K562 (cell line): ENCODE results near the gene CBL. TPM values are rescaled to one million over a fixed set of nuclear protein-coding genes. Genes with fewer than 3 reads are reported as not detected.
A peak's percentile ranks its signal among the peaks of the same experiment; 100 is the strongest.

ENCODE experiments used
- ATAC-seq: fragments of 200-7000 bp; cut with Tn5 transposase; 3 replicates; pipeline ENCODE4 v1.9.1; 2020; ENCODE audit warnings: moderate library complexity
- BruUV-seq: library from RNA; stranded (reverse); fragments of 400-500 nt; replicated peaks from 2 replicates; lab custom pipeline; 2021; lab: Mats Ljungman, UMichigan
- CTCF ChIA-PET: fragments of 300-600 bp; formaldehyde crosslinking; extraction: SDS; loops from one replicate; lab custom pipeline; 2021; ENCODE audit warnings: low intra/inter-chr PET ratio; lab: Yijun Ruan, JAX
- POLR2A ChIA-PET: fragments of 300-600, 350-650 bp; sonication (Branson Sonifier 250); formaldehyde crosslinking; extraction: SDS; loops from one replicate; lab custom pipeline; 2021; ENCODE audit warnings: antibody characterized with exemption, inconsistent platforms; lab: Yijun Ruan, JAX
- DNase-seq, 4 experiments: peaks; one replicate each; pipeline versions ENCODE4 v3.0.0 to v3.0.0-alpha.2; 2011 to 2018; ENCODE audit warnings: low spot score in 3 of 4, mixed read lengths in 3 of 4; ENCODE audit errors: extremely low read depth in 1 of 4
- FAIRE-seq: peaks from 2 replicates; lab custom pipeline; 2011; peaks lifted over from hg19 to GRCh38; lab: Jason Lieb, UNC
- H2AFZ ChIP-seq: 2 replicates; pipeline ENCODE4 v1.6.0; 2011; ENCODE audit warnings: low read depth, low read length, control low read depth, inconsistent platforms
- H3K27ac ChIP-seq: fragments of 200-600 bp; 3 replicates; pipeline ENCODE4 v1.8.0; 2011; ENCODE audit warnings: low read depth, mild to moderate bottlenecking, control low read depth, inconsistent platforms, low read length, moderate library complexity, mixed read lengths; ENCODE audit errors: extremely low read depth
- H3K27me3 ChIP-seq, 2 experiments: fragments of 300-600 bp in 1 of 2; 2 replicates in 1 of 2; 3 replicates in 1 of 2; pipeline versions ENCODE4 v1.6.0 to v1.8.0; 2011; ENCODE audit warnings: inconsistent platforms in 2 of 2, low read length in 2 of 2, mild to moderate bottlenecking in 1 of 2, mixed read lengths in 1 of 2, moderate library complexity in 1 of 2; ENCODE audit not compliant: control insufficient read depth in 2 of 2, insufficient read depth in 2 of 2
- H3K36me3 ChIP-seq: fragments of 300-600 bp; 3 replicates; pipeline ENCODE4 v1.8.0; 2011; ENCODE audit warnings: mild to moderate bottlenecking, low read length, inconsistent platforms; ENCODE audit not compliant: control insufficient read depth, insufficient read depth
- H3K4me1 ChIP-seq, 2 experiments: fragments of 200-600 bp in 1 of 2; replicated peaks in 1 of 2; 2 replicates in 1 of 2; 3 replicates in 1 of 2; pipeline versions ENCODE4 v1.5.1 to v1.8.0; 2011; ENCODE audit warnings: inconsistent platforms in 2 of 2, low read length in 2 of 2, mild to moderate bottlenecking in 1 of 2, mixed read lengths in 1 of 2, moderate library complexity in 1 of 2; ENCODE audit not compliant: control insufficient read depth in 2 of 2, insufficient read depth in 2 of 2
- H3K4me2 ChIP-seq: 2 replicates; pipeline ENCODE4 v1.6.1; 2011; ENCODE audit warnings: low read length, control low read depth, inconsistent platforms, mixed read lengths; ENCODE audit not compliant: insufficient read depth
- H3K4me3 ChIP-seq: fragments of 200-600 bp; sonication (generic), shearing (Covaris generic); 2 replicates; pipeline ENCODE4 v1.5.1; 2016; ENCODE audit warnings: control low read depth, inconsistent platforms
- H3K79me2 ChIP-seq: fragments of 200-600 bp; 3 replicates; pipeline ENCODE4 v1.8.0; 2011; ENCODE audit warnings: low read length, inconsistent platforms; ENCODE audit not compliant: control insufficient read depth, insufficient read depth
- H3K9ac ChIP-seq, 2 experiments: 2 replicates each; pipeline versions ENCODE4 v1.6.0 to v1.6.1; 2011; ENCODE audit warnings: low read depth in 2 of 2, low read length in 2 of 2, control low read depth in 1 of 2, inconsistent platforms in 1 of 2, mild to moderate bottlenecking in 1 of 2, mixed read lengths in 1 of 2; ENCODE audit not compliant: insufficient read depth in 1 of 2
- H3K9me1 ChIP-seq: one replicate; pipeline ENCODE4 v1.6.0; 2011; ENCODE audit warnings: inconsistent platforms, mild to moderate bottlenecking, low read length, moderate library complexity; ENCODE audit not compliant: control insufficient read depth, insufficient read depth
- H3K9me3 ChIP-seq: replicated peaks from 2 replicates; pipeline ENCODE4 v1.5.1; 2011; ENCODE audit warnings: low read depth, low read length, inconsistent platforms; ENCODE audit not compliant: control insufficient read depth, insufficient read depth
- H4K20me1 ChIP-seq: replicated peaks from 2 replicates; pipeline ENCODE4 v1.6.1; 2011; ENCODE audit warnings: low read length, inconsistent platforms, mixed read lengths; ENCODE audit not compliant: control insufficient read depth, insufficient read depth
- CLOCK ChIP-seq: fragments of 250-450 bp; sonication (Bioruptor Pico); IDR thresholded peaks from 2 replicates; pipeline ENCODE4 v1.4.0; 2020; ENCODE audit warnings: mild to moderate bottlenecking, moderate library complexity, borderline replicate concordance
- DMBX1 ChIP-seq: fragments of 250-450 bp; sonication (Bioruptor Pico); IDR thresholded peaks from 2 replicates; pipeline ENCODE4 v1.8.0; 2022; ENCODE audit warnings: inconsistent platforms, mild to moderate bottlenecking, moderate library complexity, borderline replicate concordance
- MIER1 ChIP-seq: fragments of 450-650 bp; IDR thresholded peaks from 2 replicates; pipeline ENCODE4 v1.6.1; 2016; ENCODE audit warnings: antibody characterized with exemption, mild to moderate bottlenecking, low read depth
- MYBL2 ChIP-seq, 2 experiments: fragments of 450-650 bp in 1 of 2; sonication (generic) in 1 of 2; formaldehyde crosslinking in 1 of 2; IDR thresholded peaks; 2 replicates each; pipeline versions ENCODE4 v1.6.1 to v1.8.1; 2017 to 2022; ENCODE audit warnings: borderline replicate concordance in 1 of 2, inconsistent platforms in 1 of 2, low read depth in 1 of 2, mild to moderate bottlenecking in 1 of 2, missing genetic modification reagents in 1 of 2, moderate library complexity in 1 of 2
- NFRKB ChIP-seq: fragments of 450-650 bp; IDR thresholded peaks from 2 replicates; pipeline ENCODE4 v1.6.1; 2016; ENCODE audit warnings: low read depth
- RBM14 ChIP-seq: fragments of 200-400 bp; formaldehyde crosslinking; IDR thresholded peaks from 2 replicates; pipeline ENCODE4 v1.6.1; 2018; ENCODE audit warnings: low read depth, mild to moderate bottlenecking, low read length, moderate library complexity, borderline replicate concordance; ENCODE audit not compliant: insufficient read depth
- RBM25 ChIP-seq: fragments of 200-400 bp; formaldehyde crosslinking; IDR thresholded peaks from 2 replicates; pipeline ENCODE4 v1.6.1; 2018; ENCODE audit warnings: low read length, low read depth, moderate library complexity; ENCODE audit not compliant: severe bottlenecking
- SIRT6 ChIP-seq: IDR thresholded peaks from one replicate; pipeline ENCODE4 v1.6.1; 2012; ENCODE audit warnings: low read depth, mild to moderate bottlenecking, control low read depth, inconsistent platforms, low read length, moderate library complexity
- STAG1 ChIP-seq: sonication (generic); formaldehyde crosslinking; IDR thresholded peaks from 2 replicates; pipeline ENCODE4 v1.5.0; 2020; ENCODE audit warnings: missing genetic modification reagents, borderline replicate concordance
- TFAM ChIP-seq: fragments of 250-450 bp; sonication (Bioruptor Pico); conservative IDR thresholded peaks from 2 replicates; pipeline ENCODE4 v1.5.0; 2021; ENCODE audit warnings: mild to moderate bottlenecking, moderate library complexity
- ZNF12 ChIP-seq: sonication (generic); formaldehyde crosslinking; IDR thresholded peaks from 2 replicates; pipeline ENCODE4 v1.4.0; 2020; ENCODE audit warnings: mild to moderate bottlenecking, missing genetic modification reagents
- ZNF174 ChIP-seq: fragments of 250-450 bp; sonication (Bioruptor Pico); IDR thresholded peaks from 2 replicates; pipeline ENCODE4 v1.4.0; 2020; ENCODE audit warnings: mild to moderate bottlenecking
- ZNF347 ChIP-seq: fragments of 450-650 bp; formaldehyde crosslinking; IDR thresholded peaks from 2 replicates; pipeline ENCODE4 v1.4.0; 2020; ENCODE audit warnings: low read depth, mild to moderate bottlenecking, moderate library complexity
- WGBS: fragments of 100-300 bp; shearing (Covaris generic); methylation state at CpG from one replicate; pipeline ENCODE4 v1.1.6; 2016; ENCODE audit warnings: low coverage, mixed read lengths; ENCODE audit not compliant: insufficient coverage; ENCODE audit errors: missing lambda C conversion rate; 5-methylcytosine and 5-hydroxymethylcytosine counted together
- in situ Hi-C: fragments of 300-500 bp; cut with MboI; formaldehyde crosslinking; loops from 4 replicates; pipeline ENCODE4 v1.15.0; 2018; ENCODE audit warnings: inconsistent platforms, mixed read lengths
- intact Hi-C: fragments of 100-400 bp; cut with micrococcal nuclease; formaldehyde crosslinking; loops from 2 replicates; pipeline ENCODE4 v1.14.2; 2022
- polyA plus RNA-seq, 8 experiments: library from polyadenylated mRNA; depleted of rRNA in 4 of 8; stranded (reverse) in 5 of 8; unstranded in 3 of 8; fragments of >200 nt; fragmentation: Nextera tagmentation in 2 of 8; fragmentation: Illumina TruSeq in 1 of 8; extraction: Ambion mirVana in 2 of 8; extraction: Trizol in 1 of 8; gene quantifications; 2 replicates each; pipeline versions ENCODE4 v1.2.1 to v1.2.3, GENCODE V29; 2011 to 2014; ENCODE audit warnings: inconsistent platforms in 1 of 8, missing spikeins in 1 of 8
- total RNA-seq, 7 experiments: library from RNA; depleted of rRNA in 6 of 7; stranded (reverse); fragments of >200 nt in 6 of 7; fragmentation: Illumina TruSeq in 2 of 7; extraction: Trizol in 2 of 7; gene quantifications; 2 replicates each; pipeline versions ENCODE4 v1.2.1 to v1.2.3, GENCODE V29; 2011 to 2021; ENCODE audit warnings: low replicate concordance in 1 of 7
- TF ChIP-seq, protein P1 (sequence below): fragments of 250-450 bp; sonication (Bioruptor Pico); IDR thresholded peaks from 2 replicates; pipeline ENCODE4 v1.5.0; 2021
- TF ChIP-seq, protein P2 (sequence below): sonication (generic); formaldehyde crosslinking; IDR thresholded peaks from 2 replicates; pipeline ENCODE4 v1.9.0; 2022; ENCODE audit warnings: mild to moderate bottlenecking, missing genetic modification reagents

CBL gene
- total and polyA plus RNA-seq, 9 of the 15 experiments (the other 6 are each of a cell fraction or from before 2014, with no cell fraction given) = 3.2 to 24.9 (median 9.9) TPM

GRCh38 chr11:119237515-119237914 is 31.4 kb downstream of the CBL start (continued):
- no peak for TF ChIP-seq STAG1 (CRISPR knock-in tag)
- TF ChIP-seq ZNF347 (CRISPR knock-in tag) = no peak
- no peak for TF ChIP-seq RBM14
- TF ChIP-seq DMBX1 (CRISPR knock-in tag) = no peak
- no peak for TF ChIP-seq ZNF174 (CRISPR knock-in tag)

- H3K36me3 ChIP-seq = 0 out of 3 replicates have a peak, but pooled peaks cover 3% of the 10 kb centered on the region
- no peaks in the 10 kb centered on the region for H3K9me3 ChIP-seq
- no peak overlapping the region for H3K4me2 ChIP-seq
- no peaks in the 10 kb centered on the region for H3K27me3 ChIP-seq
- no peak overlapping the region for H2AFZ ChIP-seq
- H3K4me3 ChIP-seq = no peak overlapping the region
- H3K9ac ChIP-seq = no peak overlapping the region
- intact Hi-C loops = no loop called here
- ChIA-PET POLR2A (interaction anchor here (1.4 kb wide), 1 partner anchor 154 kb away, joined by 3 read pairs; no protein-coding TSS in a partner anchor), CTCF (no interaction called here)
- H3K4me1 ChIP-seq = peaks cover 0 to 16% of the 10 kb centered on the region in 2 experiments; a peak in 2 of 5 replicates
- peaks cover 4% of the 10 kb centered on the region; the same call in 1 of the 3 replicates for H3K79me2 ChIP-seq
- 83% methylated on average over 8 of the region's 8 CpGs for WGBS
- FAIRE-seq (no peak), DNase-seq (no peak), ATAC-seq (no peak)
- no TSS peak for BruUV-seq
- no peaks in the 10 kb centered on the region for H4K20me1 ChIP-seq
- H3K9me1 ChIP-seq = no peaks in the 10 kb centered on the region
- in situ Hi-C loops = no loop called here
- no peak overlapping the region for H3K27ac ChIP-seq
- TF ChIP-seq RBM25 = peak; percentile 4
- no peak for TF ChIP-seq NFRKB
- TF ChIP-seq ZNF12 = no peak
- TF ChIP-seq, protein P1, sequence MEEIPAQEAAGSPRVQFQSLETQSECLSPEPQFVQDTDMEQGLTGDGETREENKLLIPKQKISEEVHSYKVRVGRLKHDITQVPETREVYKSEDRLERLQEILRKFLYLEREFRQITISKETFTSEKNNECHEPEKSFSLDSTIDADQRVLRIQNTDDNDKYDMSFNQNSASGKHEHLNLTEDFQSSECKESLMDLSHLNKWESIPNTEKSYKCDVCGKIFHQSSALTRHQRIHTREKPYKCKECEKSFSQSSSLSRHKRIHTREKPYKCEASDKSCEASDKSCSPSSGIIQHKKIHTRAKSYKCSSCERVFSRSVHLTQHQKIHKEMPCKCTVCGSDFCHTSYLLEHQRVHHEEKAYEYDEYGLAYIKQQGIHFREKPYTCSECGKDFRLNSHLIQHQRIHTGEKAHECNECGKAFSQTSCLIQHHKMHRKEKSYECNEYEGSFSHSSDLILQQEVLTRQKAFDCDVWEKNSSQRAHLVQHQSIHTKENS (CRISPR knock-in tag) = no peak
- TF ChIP-seq, protein P2, sequence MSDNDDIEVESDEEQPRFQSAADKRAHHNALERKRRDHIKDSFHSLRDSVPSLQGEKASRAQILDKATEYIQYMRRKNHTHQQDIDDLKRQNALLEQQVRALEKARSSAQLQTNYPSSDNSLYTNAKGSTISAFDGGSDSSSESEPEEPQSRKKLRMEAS (CRISPR knock-in tag) = no peak
- TF ChIP-seq MIER1 = no peak
- TF ChIP-seq TFAM (CRISPR knock-in tag) = no peak
- TF ChIP-seq MYBL2 (IDR thresholded peaks at IDR 0.05; ENCODE audit: low read depth) = no peak
- no peak for TF ChIP-seq MYBL2 (CRISPR knock-in tag; IDR thresholded peaks at IDR 0.05; ENCODE audit: borderline replicate concordance)
- no peak for TF ChIP-seq CLOCK (CRISPR knock-in tag)
- TF ChIP-seq SIRT6 = no peak
Measured at GRCh38 chr11:119248750-119249670, 42.9 kb downstream of the CBL start.
